ENCODE data around the gene SLC28A1. TPM values are rescaled to one million over a fixed set of nuclear protein-coding genes. Genes with fewer than 3 reads are reported as not detected.

Gene SLC28A1
- total and polyA plus RNA-seq, 8 donors, result 0.08 to 0.23 (median 0.14) TPM; not detected in 3

DNA sequence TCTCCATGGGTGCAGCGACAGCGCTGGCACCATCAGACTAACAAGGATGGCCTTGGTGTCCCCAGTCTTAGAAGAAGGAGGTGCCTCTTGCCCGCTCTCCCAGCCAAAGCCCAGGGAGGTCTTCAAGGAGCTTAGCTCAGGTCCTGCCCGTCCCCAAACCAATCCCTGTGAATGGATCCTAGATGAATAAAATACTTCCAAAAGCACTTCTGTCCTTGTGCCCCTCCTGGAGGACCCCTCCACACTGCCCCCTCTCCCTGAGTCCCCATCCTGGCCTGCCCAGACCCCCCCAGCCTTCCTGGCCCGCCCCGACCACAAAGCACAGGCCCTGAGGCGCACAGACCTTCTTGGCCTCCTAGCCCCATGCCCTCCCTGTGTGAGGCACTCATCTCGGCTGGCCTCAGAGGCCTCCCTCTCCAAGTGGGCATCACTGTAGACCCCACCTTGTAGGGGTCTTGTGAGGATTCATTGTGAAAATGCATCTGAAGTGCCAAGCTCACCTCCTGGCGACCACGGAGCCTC lies 8.4 kb downstream of the SLC28A1 start:
- ATAC-seq, result no peak
- H3K4me3 ChIP-seq, result no peak overlapping the region
- H3K27me3 ChIP-seq, result no peaks in the 10 kb centered on the region
- H3K9me3 ChIP-seq, result no peaks in the 10 kb centered on the region
- no peak overlapping the region for H3K27ac ChIP-seq
- intact Hi-C loops (cut with DNase I), result no loop called here
- no peak for DNase-seq
- no peaks in the 10 kb centered on the region for H3K36me3 ChIP-seq
- H3K4me1 ChIP-seq, result no peaks in the 10 kb centered on the region
- TF ChIP-seq CTCF (IDR thresholded peaks at IDR 0.05), result no peak

DNA sequence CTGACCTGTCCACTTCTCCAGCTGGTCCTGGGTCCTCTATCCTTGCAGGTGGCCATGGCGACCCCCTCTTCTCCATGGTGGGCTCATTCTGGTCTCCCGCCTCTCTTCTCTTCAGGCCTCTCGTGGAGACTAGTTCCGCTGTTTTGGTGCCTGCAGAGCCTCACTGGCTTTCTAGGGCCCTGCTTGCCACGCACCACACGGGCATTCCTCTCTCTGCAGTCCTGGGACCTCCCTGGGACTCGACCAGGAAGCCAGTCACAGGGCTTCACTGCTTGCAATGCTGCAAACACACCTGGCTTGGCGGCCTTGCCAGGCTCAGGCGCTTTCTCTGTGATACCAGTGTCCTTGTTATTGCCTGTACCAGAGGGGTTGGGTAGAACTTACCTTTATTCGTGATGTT lies 9.1 kb downstream of the SLC28A1 start:
- no peak for ATAC-seq
- H3K27ac ChIP-seq, result no peak overlapping the region
- no peaks in the 10 kb centered on the region for H3K36me3 ChIP-seq
- H3K4me1 ChIP-seq, result no peaks in the 10 kb centered on the region
- intact Hi-C loops (cut with DNase I), result no loop called here
- TF ChIP-seq CTCF (IDR thresholded peaks at IDR 0.05), result no peak
- H3K4me3 ChIP-seq, result no peak overlapping the region
- DNase-seq, result no peak
- H3K9me3 ChIP-seq, result no peaks in the 10 kb centered on the region
- H3K27me3 ChIP-seq, result no peaks in the 10 kb centered on the region

- no peak overlapping the region for H3K27ac ChIP-seq
- no peaks in the 10 kb centered on the region for H3K4me1 ChIP-seq
- no peak for TF ChIP-seq CTCF (IDR thresholded peaks at IDR 0.05)
- no peak for ATAC-seq
- no peak for DNase-seq
- no peak overlapping the region for H3K4me3 ChIP-seq
- H3K36me3 ChIP-seq, result no peaks in the 10 kb centered on the region
- no peaks in the 10 kb centered on the region for H3K27me3 ChIP-seq
- intact Hi-C loops (cut with DNase I), result no loop called here
- no peaks in the 10 kb centered on the region for H3K9me3 ChIP-seq
Measured at GRCh38 chr15:84894736-84895425, 10.4 kb downstream of the SLC28A1 start.

DNA sequence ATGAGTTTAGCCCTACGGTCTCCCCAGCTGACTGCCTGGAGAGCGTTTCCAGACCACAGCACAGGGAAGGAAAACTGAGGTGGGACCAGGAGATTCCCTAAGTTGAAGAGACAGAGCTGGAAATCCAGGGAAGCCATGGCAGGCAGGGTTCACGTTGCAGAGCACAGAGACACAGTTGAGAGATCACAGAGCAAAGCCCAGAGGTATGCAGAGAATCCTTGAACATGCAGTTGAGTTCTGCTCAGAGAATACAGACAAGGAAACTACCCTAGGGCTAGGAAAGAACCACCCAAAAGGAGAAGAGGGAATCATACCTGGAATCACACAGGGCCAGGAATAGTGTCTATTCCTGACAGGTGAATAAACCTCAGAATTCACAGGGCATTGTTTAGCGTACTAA lies 14.3 kb downstream of the SLC28A1 start:
- no peak for ATAC-seq
- intact Hi-C loops (cut with DNase I), result no loop called here
- H3K9me3 ChIP-seq, result peaks cover 0 to 9% of the 10 kb centered on the region in 2 donors

GRCh38 chr15:84899750-84900149 lies 15.3 kb downstream of the SLC28A1 start:
- Histone ChIP-seq H3K27ac (no peak overlapping the region), H3K36me3 (no peaks in the 10 kb centered on the region), H3K9me3 (peaks cover 0 to 9% of the 10 kb centered on the region in 2 donors), H3K4me1 (no peaks in the 10 kb centered on the region), H3K27me3 (no peaks in the 10 kb centered on the region), H3K4me3 (no peak overlapping the region)
- intact Hi-C loops (cut with DNase I), result no loop called here
- DNase-seq (no peak), ATAC-seq (no peak)
- TF ChIP-seq CTCF (IDR thresholded peaks at IDR 0.05), result no peak

More for the DNA sequence above, 14.3 kb downstream of the SLC28A1 start:
- no peak for TF ChIP-seq CTCF (IDR thresholded peaks at IDR 0.05)
- H3K27me3 ChIP-seq, result no peaks in the 10 kb centered on the region
- no peak overlapping the region for H3K4me3 ChIP-seq
- H3K27ac ChIP-seq, result no peak overlapping the region
- H3K36me3 ChIP-seq, result no peaks in the 10 kb centered on the region
- H3K4me1 ChIP-seq, result no peaks in the 10 kb centered on the region
- DNase-seq, result no peak
